WTC11 (cell line): ENCODE results near the gene USP43. TPM values are rescaled to one million over a fixed set of nuclear protein-coding genes. Genes with fewer than 3 reads are reported as not detected.

Experiments
- ATAC-seq: fragments of 200-7000 bp; cut with Tn5 transposase; 2 replicates; pipeline ENCODE4 v1.10.0; 2021; ENCODE audit warnings: mild to moderate bottlenecking, moderate library complexity
- CTCF ChIA-PET: fragments of 300-600 bp; sonication (Branson Sonifier 250); formaldehyde crosslinking; loops from one replicate; lab custom pipeline; 2021; ENCODE audit warnings: antibody characterized with exemption; lab: Charles Lee
- POLR2A ChIA-PET: fragments of 350-600 bp; sonication (Branson Sonifier 250); formaldehyde crosslinking; loops from one replicate; lab custom pipeline; 2021; ENCODE audit warnings: antibody characterized with exemption; lab: Charles Lee
- DNase-seq: peaks from one replicate; pipeline ENCODE4 v3.0.0; 2021; ENCODE audit warnings: low spot score
- H3K27ac Mint-ChIP-seq: 2 replicates; pipeline ENCODE4 v1.8.0; 2021; ENCODE audit warnings: mixed read lengths
- H3K27me3 Mint-ChIP-seq: 2 replicates; pipeline ENCODE4 v1.8.0; 2021; ENCODE audit warnings: low read depth, mild to moderate bottlenecking, moderate library complexity, mixed read lengths
- H3K36me3 Mint-ChIP-seq: 2 replicates; pipeline ENCODE4 v1.8.0; 2021; ENCODE audit warnings: mixed read lengths
- H3K4me1 Mint-ChIP-seq: 2 replicates; pipeline ENCODE4 v1.8.0; 2022; ENCODE audit warnings: mixed read lengths
- H3K4me3 Mint-ChIP-seq: 2 replicates; pipeline ENCODE4 v1.8.0; 2021; ENCODE audit warnings: mild to moderate bottlenecking, moderate library complexity, mixed read lengths
- H3K9me3 Mint-ChIP-seq: 2 replicates; pipeline ENCODE4 v1.8.0; 2021; ENCODE audit warnings: mixed read lengths
- AFF4 ChIP-seq: sonication (generic); formaldehyde crosslinking; IDR thresholded peaks from 2 replicates; pipeline ENCODE4 v1.8.1; 2023; ENCODE audit warnings: mild to moderate bottlenecking, missing genetic modification reagents, borderline replicate concordance
- CTCF ChIP-seq: fragments of 200-600 bp; IDR thresholded peaks from 2 replicates; pipeline ENCODE4 v1.8.0; 2022; ENCODE audit warnings: antibody characterized with exemption
- ETV6 ChIP-seq: sonication (generic); formaldehyde crosslinking; IDR thresholded peaks from 2 replicates; pipeline ENCODE4 v1.8.1; 2022; ENCODE audit warnings: mild to moderate bottlenecking, missing genetic modification reagents
- MYBL2 ChIP-seq: sonication (generic); formaldehyde crosslinking; IDR thresholded peaks from 2 replicates; pipeline ENCODE4 v1.8.1; 2023; ENCODE audit warnings: mild to moderate bottlenecking, moderate library complexity, missing genetic modification reagents
- NFYB ChIP-seq: sonication (generic); formaldehyde crosslinking; conservative IDR thresholded peaks from 2 replicates; pipeline ENCODE4 v1.8.0; 2022; ENCODE audit warnings: low read depth, missing genetic modification reagents
- PRDM15 ChIP-seq: sonication (generic); formaldehyde crosslinking; IDR thresholded peaks from 2 replicates; pipeline ENCODE4 v1.8.0; 2022; ENCODE audit warnings: missing genetic modification reagents
- SMAD4 ChIP-seq: sonication (generic); formaldehyde crosslinking; IDR thresholded peaks from 2 replicates; pipeline ENCODE4 v1.8.0; 2022; ENCODE audit warnings: mild to moderate bottlenecking, missing genetic modification reagents
- SP1 ChIP-seq: sonication (generic); formaldehyde crosslinking; conservative IDR thresholded peaks from 2 replicates; pipeline ENCODE4 v1.8.1; 2022; ENCODE audit warnings: missing genetic modification reagents
- STAT6 ChIP-seq: sonication (generic); formaldehyde crosslinking; conservative IDR thresholded peaks from 2 replicates; pipeline ENCODE4 v1.8.1; 2023; ENCODE audit warnings: mild to moderate bottlenecking, low read depth, missing genetic modification reagents, moderate library complexity
- TCF7 ChIP-seq: sonication (generic); formaldehyde crosslinking; IDR thresholded peaks from 2 replicates; pipeline ENCODE4 v1.8.0; 2022; ENCODE audit warnings: mild to moderate bottlenecking, low read depth, missing genetic modification reagents, moderate library complexity
- ZNF219 ChIP-seq: sonication (generic); formaldehyde crosslinking; IDR thresholded peaks from 2 replicates; pipeline ENCODE4 v1.8.0; 2023; ENCODE audit warnings: missing genetic modification reagents, mild to moderate bottlenecking, borderline replicate concordance
- ZNF396 ChIP-seq: fragments of 250-450 bp; sonication (Bioruptor Pico); IDR thresholded peaks from 2 replicates; pipeline ENCODE4 v1.8.0; 2021; ENCODE audit warnings: mild to moderate bottlenecking, moderate library complexity, borderline replicate concordance
- ZNF532 ChIP-seq: fragments of 250-450 bp; sonication (Bioruptor Pico); IDR thresholded peaks from 2 replicates; pipeline ENCODE4 v1.9.0; 2021; ENCODE audit warnings: mild to moderate bottlenecking, borderline replicate concordance
- total RNA-seq: library from RNA; stranded (reverse); gene quantifications from 3 replicates; pipeline ENCODE4 v1.2.3, GENCODE V29; 2021

The USP43 gene
- total RNA-seq, 1 experiment from 2014 or later, result 8.6 TPM

GRCh38 chr17:9632741-9633140 is 12.6 kb upstream of the USP43 start (continued):
- TF ChIP-seq CTCF (no peak), ZNF532 (CRISPR knock-in tag) (no peak), STAT6 (CRISPR knock-in tag) (no peak), ETV6 (CRISPR knock-in tag) (no peak)
- TF ChIP-seq, all 79 proteins: peak for 0

- Mint-ChIP-seq H3K36me3 (no peaks in the 10 kb centered on the region), H3K9me3 (peaks cover 2% of the 10 kb centered on the region), H3K4me1 (peaks cover 9% of the 10 kb centered on the region), H3K27ac (no peak overlapping the region), H3K27me3 (no peaks in the 10 kb centered on the region; the same call in 1 of the 2 replicates), H3K4me3 (no peak overlapping the region)
- no peak for ATAC-seq
- no peak for DNase-seq
- CTCF ChIA-PET, result no interaction called here
- no peak for TF ChIP-seq ZNF396 (CRISPR knock-in tag)
- no peak for TF ChIP-seq PRDM15
- TF ChIP-seq STAT6 (CRISPR knock-in tag), result no peak
- no peak for TF ChIP-seq ZNF219 (CRISPR knock-in tag)
- no peak for TF ChIP-seq TCF7 (CRISPR knock-in tag)
- no peak for TF ChIP-seq MYBL2 (CRISPR knock-in tag)
- TF ChIP-seq SMAD4 (CRISPR knock-in tag), result no peak
- TF ChIP-seq SP1 (CRISPR knock-in tag), result no peak
- TF ChIP-seq AFF4 (CRISPR knock-in tag), result no peak
- TF ChIP-seq NFYB (CRISPR knock-in tag), result no peak
- POLR2A ChIA-PET, result no interaction called here
These were observed 10.0 kb upstream of the USP43 start for GRCh38 chr17:9635340-9635739.
